ENCODE data around the gene SPIRE1.

Gene SPIRE1

GRCh38 chr18:12431561-12431960 lies 226.3 kb downstream of the SPIRE1 start:
- ATAC-seq (ENCODE audit: insufficient read depth, low read depth), result no peak
- no peak overlapping the region for H2AFZ ChIP-seq (ENCODE audit: low read depth, low read length)
- TF ChIP-seq EZH2 (IDR thresholded peaks at IDR 0.05; ENCODE audit: borderline replicate concordance, low read depth, low read length, severe bottlenecking) (no peak), CTCF (IDR thresholded peaks at IDR 0.05; ENCODE audit: borderline replicate concordance, extremely low read depth, low read length, poor library complexity, severe bottlenecking) (no peak)
- H3K27me3 ChIP-seq (ENCODE audit: insufficient read depth, low read length, poor library complexity), result no peaks in the 10 kb centered on the region
- no peak overlapping the region for H3K9ac ChIP-seq (ENCODE audit: low read depth, low read length)
- DNase-seq, result no peak
- no peak overlapping the region for H3K4me2 ChIP-seq (ENCODE audit: insufficient read depth, low read length)
- no peaks in the 10 kb centered on the region for H3K4me1 ChIP-seq (ENCODE audit: insufficient read depth, low read length)
- no peaks in the 10 kb centered on the region; the same call in 1 of the 2 replicates for H4K20me1 ChIP-seq (ENCODE audit: insufficient read depth, low read length)
- H3K4me3 ChIP-seq (ENCODE audit: low read depth in 1 of 2, low read length in 2 of 2), result no peak overlapping the region
- H3K36me3 ChIP-seq (ENCODE audit: insufficient read depth, low read length), result no peaks in the 10 kb centered on the region
- H3K79me2 ChIP-seq (ENCODE audit: insufficient read depth, low read length), result no peaks in the 10 kb centered on the region
- H3K27ac ChIP-seq (ENCODE audit: low read length), result no peak overlapping the region
- no peaks in the 10 kb centered on the region for H3K9me3 ChIP-seq (ENCODE audit: insufficient read depth, low read length, severe bottlenecking)

- H3K4me2 ChIP-seq (ENCODE audit: insufficient read depth, low read length), result no peak overlapping the region
- no peak overlapping the region for H2AFZ ChIP-seq (ENCODE audit: low read depth, low read length)
- H3K27ac ChIP-seq (ENCODE audit: low read length), result no peak overlapping the region
- no peak for ATAC-seq (ENCODE audit: insufficient read depth, low read depth)
- H4K20me1 ChIP-seq (ENCODE audit: insufficient read depth, low read length), result no peaks in the 10 kb centered on the region; the same call in 1 of the 2 replicates
- no peak overlapping the region for H3K9ac ChIP-seq (ENCODE audit: low read depth, low read length)
- H3K4me1 ChIP-seq (ENCODE audit: insufficient read depth, low read length), result no peaks in the 10 kb centered on the region
- no peaks in the 10 kb centered on the region for H3K27me3 ChIP-seq (ENCODE audit: insufficient read depth, low read length, poor library complexity)
- H3K79me2 ChIP-seq (ENCODE audit: insufficient read depth, low read length), result no peaks in the 10 kb centered on the region
- DNase-seq, result no peak
- no peaks in the 10 kb centered on the region for H3K36me3 ChIP-seq (ENCODE audit: insufficient read depth, low read length)
- TF ChIP-seq EZH2 (IDR thresholded peaks at IDR 0.05; ENCODE audit: borderline replicate concordance, low read depth, low read length, severe bottlenecking) (no peak), CTCF (IDR thresholded peaks at IDR 0.05; ENCODE audit: borderline replicate concordance, extremely low read depth, low read length, poor library complexity, severe bottlenecking) (no peak)
- no peaks in the 10 kb centered on the region for H3K9me3 ChIP-seq (ENCODE audit: insufficient read depth, low read length, severe bottlenecking)
- H3K4me3 ChIP-seq (ENCODE audit: low read depth in 1 of 2, low read length in 2 of 2), result no peak overlapping the region
Observed at GRCh38 chr18:12430137-12430990, 227.5 kb downstream of the SPIRE1 start.

GRCh38 chr18:12429556-12429955 lies 228.4 kb downstream of the SPIRE1 start:
- no peaks in the 10 kb centered on the region for H3K36me3 ChIP-seq (ENCODE audit: insufficient read depth, low read length)

More at GRCh38 chr18:12429556-12429955, 228.4 kb downstream of the SPIRE1 start:
- Histone ChIP-seq H3K4me1 (ENCODE audit: insufficient read depth, low read length) (no peaks in the 10 kb centered on the region), H3K79me2 (ENCODE audit: insufficient read depth, low read length) (no peaks in the 10 kb centered on the region), H3K4me2 (ENCODE audit: insufficient read depth, low read length) (no peak overlapping the region), H2AFZ (ENCODE audit: low read depth, low read length) (no peak overlapping the region), H3K9me3 (ENCODE audit: insufficient read depth, low read length, severe bottlenecking) (no peaks in the 10 kb centered on the region), H4K20me1 (ENCODE audit: insufficient read depth, low read length) (no peaks in the 10 kb centered on the region; the same call in 1 of the 2 replicates), H3K27me3 (ENCODE audit: insufficient read depth, low read length, poor library complexity) (no peaks in the 10 kb centered on the region), H3K4me3 (ENCODE audit: low read depth in 1 of 2, low read length in 2 of 2) (no peak overlapping the region), H3K27ac (ENCODE audit: low read length) (no peak overlapping the region), H3K9ac (ENCODE audit: low read depth, low read length) (no peak overlapping the region)
- ATAC-seq (ENCODE audit: insufficient read depth, low read depth) (no peak), DNase-seq (no peak)
- TF ChIP-seq EZH2 (IDR thresholded peaks at IDR 0.05; ENCODE audit: borderline replicate concordance, low read depth, low read length, severe bottlenecking) (no peak), CTCF (IDR thresholded peaks at IDR 0.05; ENCODE audit: borderline replicate concordance, extremely low read depth, low read length, poor library complexity, severe bottlenecking) (no peak)
